Lung (tissue), 12 donors: ENCODE results near the gene ARID5B. TPM values are rescaled to one million over a fixed set of nuclear protein-coding genes. Genes with fewer than 3 reads are reported as not detected.

Experiments used
- ATAC-seq: fragments of 200-7000 bp; cut with Tn5 transposase; one replicate; pipeline ENCODE4 v1.9.1; 2020; ENCODE audit warnings: moderate number of reproducible peaks; ENCODE audit not compliant: insufficient read depth, low FRiP score
- DNase-seq, 3 donors: peaks; one replicate each; pipeline ENCODE4 v3.0.0-alpha.2; 2013 to 2017
- H3K27ac ChIP-seq, 2 donors: one replicate each; pipeline ENCODE4 v1.5.1; 2013; ENCODE audit warnings: mild to moderate bottlenecking in 2 of 2, moderate library complexity in 2 of 2, control low read depth in 1 of 2, inconsistent platforms in 1 of 2, low read depth in 1 of 2, low read length in 1 of 2
- H3K27me3 ChIP-seq, 3 donors: one replicate each; pipeline ENCODE4 v1.5.1; 2013; ENCODE audit warnings: low read length in 2 of 3; ENCODE audit not compliant: control insufficient read depth in 3 of 3, insufficient read depth in 3 of 3
- H3K36me3 ChIP-seq, 4 donors: one replicate each; pipeline ENCODE4 v1.5.1; 2013; ENCODE audit warnings: low read length in 4 of 4, mild to moderate bottlenecking in 1 of 4, moderate library complexity in 1 of 4; ENCODE audit not compliant: control insufficient read depth in 4 of 4, insufficient read depth in 4 of 4
- H3K4me1 ChIP-seq, 5 donors: one replicate each; pipeline ENCODE4 v1.5.1; 2013; ENCODE audit warnings: low read length in 5 of 5, mild to moderate bottlenecking in 2 of 5, moderate library complexity in 1 of 5; ENCODE audit not compliant: control insufficient read depth in 5 of 5, insufficient read depth in 5 of 5
- H3K4me3 ChIP-seq: one replicate; pipeline ENCODE4 v1.5.1; 2013; ENCODE audit warnings: mild to moderate bottlenecking, control low read depth, moderate library complexity
- H3K9ac ChIP-seq, 2 donors: one replicate each; pipeline ENCODE4 v1.5.1; 2013; ENCODE audit warnings: low read length in 2 of 2, control low read depth in 1 of 2; ENCODE audit not compliant: insufficient read depth in 1 of 2
- H3K9me3 ChIP-seq, 4 donors: one replicate each; pipeline ENCODE4 v1.5.1; 2013; ENCODE audit warnings: low read length in 3 of 4, mild to moderate bottlenecking in 1 of 4, moderate library complexity in 1 of 4; ENCODE audit not compliant: control insufficient read depth in 4 of 4, insufficient read depth in 3 of 4
- WGBS, 2 donors: extraction: QIAGEN DNeasy Blood & Tissue Kit; methylation state at CpG; one replicate each; pipeline ENCODE4 v1.1.7; 2013; 5-methylcytosine and 5-hydroxymethylcytosine counted together
- polyA plus RNA-seq, 2 donors: library from polyadenylated mRNA; stranded (reverse); fragments of 200-250 nt; gene quantifications; one replicate each; pipeline ENCODE4 v1.2.1, GENCODE V29; 2013
- total RNA-seq, 2 donors: library from RNA; depleted of rRNA in 1 of 2; stranded (reverse); fragments of >200 nt in 1 of 2; gene quantifications; one replicate each; pipeline ENCODE4 v1.2.1, GENCODE V29; 2014 to 2021
- TF ChIP-seq, protein P1 (sequence below): IDR thresholded peaks from 2 replicates; pipeline ENCODE4 v1.5.1; 2012; ENCODE audit warnings: mild to moderate bottlenecking; ENCODE audit errors: control extremely low read depth, extremely low read depth
- donor health status: control.
- donor health status: control.
- donor health status: Bipolar disorder and iron deficiency.
- donor health status: healthy.
- donor health status: DM: yes; HTN: yes; CAD: no.

The ARID5B gene
- total and polyA plus RNA-seq, 4 donors = 7.8 to 95.3 (median 22.0) TPM

DNA sequence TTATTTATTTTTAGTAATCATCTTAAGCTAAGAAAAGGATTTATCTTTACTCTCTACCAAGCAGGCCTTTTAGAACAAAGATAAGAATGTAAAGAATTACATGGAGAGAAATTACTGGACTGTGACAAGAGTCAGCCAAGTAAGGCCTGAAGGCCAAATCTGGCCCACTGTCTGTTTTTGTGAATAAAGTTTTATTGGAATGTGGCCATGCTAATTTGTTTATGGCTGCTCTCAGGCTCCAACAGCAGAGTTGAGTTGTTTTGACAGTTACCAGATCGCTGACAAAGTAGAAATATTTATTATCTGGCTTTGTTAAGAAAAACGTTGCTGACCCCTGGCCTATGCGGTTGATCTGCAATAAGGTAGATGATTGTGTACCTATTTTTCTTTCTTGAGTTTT, 6.1 kb downstream of the ARID5B start:
- Histone ChIP-seq H3K9me3 (no peaks in the 10 kb centered on the region), H3K9ac (no peak overlapping the region), H3K4me1 (peaks cover under 1 to 32% (median 6%) of the 10 kb centered on the region in 5 donors), H3K36me3 (peaks cover 0 to 2% (median 0%) of the 10 kb centered on the region in 4 donors), H3K4me3 (no peak overlapping the region), H3K27me3 (no peaks in the 10 kb centered on the region), H3K27ac (no peak overlapping the region)
- ATAC-seq (no peak), DNase-seq (no peak)
- TF ChIP-seq, protein P1, sequence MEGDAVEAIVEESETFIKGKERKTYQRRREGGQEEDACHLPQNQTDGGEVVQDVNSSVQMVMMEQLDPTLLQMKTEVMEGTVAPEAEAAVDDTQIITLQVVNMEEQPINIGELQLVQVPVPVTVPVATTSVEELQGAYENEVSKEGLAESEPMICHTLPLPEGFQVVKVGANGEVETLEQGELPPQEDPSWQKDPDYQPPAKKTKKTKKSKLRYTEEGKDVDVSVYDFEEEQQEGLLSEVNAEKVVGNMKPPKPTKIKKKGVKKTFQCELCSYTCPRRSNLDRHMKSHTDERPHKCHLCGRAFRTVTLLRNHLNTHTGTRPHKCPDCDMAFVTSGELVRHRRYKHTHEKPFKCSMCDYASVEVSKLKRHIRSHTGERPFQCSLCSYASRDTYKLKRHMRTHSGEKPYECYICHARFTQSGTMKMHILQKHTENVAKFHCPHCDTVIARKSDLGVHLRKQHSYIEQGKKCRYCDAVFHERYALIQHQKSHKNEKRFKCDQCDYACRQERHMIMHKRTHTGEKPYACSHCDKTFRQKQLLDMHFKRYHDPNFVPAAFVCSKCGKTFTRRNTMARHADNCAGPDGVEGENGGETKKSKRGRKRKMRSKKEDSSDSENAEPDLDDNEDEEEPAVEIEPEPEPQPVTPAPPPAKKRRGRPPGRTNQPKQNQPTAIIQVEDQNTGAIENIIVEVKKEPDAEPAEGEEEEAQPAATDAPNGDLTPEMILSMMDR = no peak
- 90 to 95% methylated on average over 3 of the region's 3 CpGs for WGBS, 2 donors

DNA sequence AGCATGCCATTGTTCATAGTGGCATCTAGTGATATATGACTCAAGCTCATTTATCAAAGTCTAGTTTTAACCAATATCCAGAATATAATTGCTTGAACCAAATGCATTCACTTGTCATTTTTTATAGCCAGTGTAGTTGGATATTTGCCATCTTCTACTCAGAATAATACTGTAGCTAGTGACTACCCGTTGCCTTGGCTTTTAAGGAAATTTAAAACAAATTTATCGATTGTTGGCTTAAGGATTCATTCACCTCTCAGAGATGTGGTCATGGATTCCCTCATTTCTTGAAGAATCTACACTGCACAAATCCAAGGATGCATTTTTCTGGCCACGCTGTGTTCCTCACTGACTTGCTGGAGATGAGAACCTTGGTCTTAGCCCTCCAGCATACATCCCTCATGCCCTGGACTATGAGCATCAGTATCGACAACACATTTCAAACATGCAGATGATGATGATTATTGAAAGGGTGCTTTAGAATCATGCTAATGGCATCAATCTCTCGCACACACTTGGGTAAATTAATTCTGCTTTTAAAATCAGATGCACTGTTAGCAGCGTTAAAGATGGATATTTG, 8.8 kb downstream of the ARID5B start:
- no peak overlapping the region for H3K27ac ChIP-seq
- H3K27me3 ChIP-seq = no peaks in the 10 kb centered on the region
- no peaks in the 10 kb centered on the region for H3K9me3 ChIP-seq
- H3K4me3 ChIP-seq = no peak overlapping the region
- peaks cover 0 to 20% (median 4%) of the 10 kb centered on the region in 5 donors for H3K4me1 ChIP-seq
- TF ChIP-seq, protein P1 = no peak
- ATAC-seq (no peak), DNase-seq (no peak)
- WGBS, 2 donors = 95% methylated on average over 6 of the region's 6 CpGs
- H3K36me3 ChIP-seq = peaks cover 0 to 10% (median under 1%) of the 10 kb centered on the region in 4 donors
- no peak overlapping the region for H3K9ac ChIP-seq

DNA sequence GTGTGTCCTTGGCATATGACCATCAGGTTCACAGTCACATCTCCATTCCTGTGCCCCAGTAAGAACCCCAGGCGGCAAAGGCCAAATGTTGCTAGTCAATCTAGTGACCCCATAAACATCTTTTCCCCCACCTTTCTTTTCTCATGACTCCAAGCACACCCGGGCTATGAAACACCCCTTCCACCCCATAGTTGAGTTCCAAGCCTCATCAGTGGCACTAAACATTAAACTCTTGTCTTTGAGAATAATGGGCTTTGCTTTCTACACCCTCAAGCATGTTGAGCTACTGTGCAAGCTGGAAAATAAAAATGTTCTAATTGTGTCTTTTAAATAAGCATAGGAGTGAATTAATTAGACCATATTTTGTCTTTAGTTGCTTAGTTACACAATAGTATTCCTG, 9.4 kb downstream of the ARID5B start:
- Histone ChIP-seq H3K27me3 (no peaks in the 10 kb centered on the region), H3K4me3 (no peak overlapping the region), H3K9me3 (no peaks in the 10 kb centered on the region), H3K9ac (no peak overlapping the region), H3K27ac (no peak overlapping the region), H3K36me3 (peaks cover 0 to 11% (median under 1%) of the 10 kb centered on the region in 4 donors), H3K4me1 (peaks cover 0 to 18% (median 4%) of the 10 kb centered on the region in 5 donors)
- 50 to 95% methylated on average over 2 of the region's 2 CpGs for WGBS, 2 donors
- ATAC-seq (no peak), DNase-seq (no peak)
- TF ChIP-seq, protein P1 = no peak

DNA sequence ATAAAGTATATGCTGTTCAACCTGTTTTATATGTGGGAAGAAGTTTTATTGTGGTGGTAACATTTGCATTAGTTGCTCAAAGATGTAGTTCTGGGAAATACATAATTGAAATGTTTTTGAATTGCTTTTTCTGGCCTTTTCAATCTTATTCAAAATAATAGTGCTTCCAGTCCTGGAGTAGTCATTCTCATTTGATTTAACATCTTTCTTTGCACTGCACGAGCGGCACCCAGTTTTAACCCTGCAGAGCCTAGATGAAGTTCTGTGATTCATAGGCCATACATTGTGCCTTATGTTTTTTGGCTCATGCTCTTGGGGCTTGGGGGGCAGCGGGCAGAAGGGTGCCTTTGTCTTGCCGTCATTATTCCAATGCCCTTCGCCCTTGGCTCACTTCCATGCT, 9.9 kb downstream of the ARID5B start:
- Histone ChIP-seq H3K4me3 (no peak overlapping the region), H3K9me3 (no peaks in the 10 kb centered on the region), H3K27ac (no peak overlapping the region), H3K27me3 (no peaks in the 10 kb centered on the region), H3K9ac (no peak overlapping the region), H3K4me1 (peaks cover 0 to 18% (median 4%) of the 10 kb centered on the region in 5 donors), H3K36me3 (peaks cover 0 to 11% (median under 1%) of the 10 kb centered on the region in 4 donors)
- ATAC-seq = no peak
- WGBS, 2 donors = 80 to 86% methylated on average over 5 of the region's 5 CpGs
- TF ChIP-seq, protein P1 = no peak
- no peak for DNase-seq
